ENCODE measurements around the gene RGMB. TPM values are rescaled to one million over a fixed set of nuclear protein-coding genes. Genes with fewer than 3 reads are reported as not detected.

Gene RGMB
- total RNA-seq, 1 donor: 145 TPM

- no peak for TF ChIP-seq CTCF (IDR thresholded peaks at IDR 0.05; ENCODE audit: insufficient read depth, low read length)
- DNase-seq (ENCODE audit: low read depth): peak; percentile 66
- H3K4me3 ChIP-seq (ENCODE audit: low read depth, low read length): no peak overlapping the region
These were observed 18.1 kb upstream of the RGMB start for GRCh38 chr5:98755406-98755805.

- no peak overlapping the region for H3K4me3 ChIP-seq (ENCODE audit: low read depth, low read length)
- DNase-seq (ENCODE audit: low read depth): no peak
- no peak for TF ChIP-seq CTCF (IDR thresholded peaks at IDR 0.05; ENCODE audit: insufficient read depth, low read length)
These were observed 15.5 kb upstream of the RGMB start for GRCh38 chr5:98757978-98758377.

- H3K4me3 ChIP-seq (ENCODE audit: low read depth, low read length): no peak overlapping the region
- DNase-seq (ENCODE audit: low read depth): peak; percentile 54
- no peak for TF ChIP-seq CTCF (IDR thresholded peaks at IDR 0.05; ENCODE audit: insufficient read depth, low read length)
These were observed 10.3 kb upstream of the RGMB start for GRCh38 chr5:98763001-98763630.

GRCh38 chr5:98765815-98766214, 7.6 kb upstream of the RGMB start:
- DNase-seq (ENCODE audit: low read depth): no peak
- H3K4me3 ChIP-seq (ENCODE audit: low read depth, low read length): no peak overlapping the region
- TF ChIP-seq CTCF (IDR thresholded peaks at IDR 0.05; ENCODE audit: insufficient read depth, low read length): no peak

GRCh38 chr5:98767581-98767980, 5.9 kb upstream of the RGMB start:
- DNase-seq (ENCODE audit: low read depth): no peak
- no peak overlapping the region for H3K4me3 ChIP-seq (ENCODE audit: low read depth, low read length)

GRCh38 chr5:98768160-98768959, 5.1 kb upstream of the RGMB start:
- peak; percentile 69 for DNase-seq (ENCODE audit: low read depth)
- TF ChIP-seq CTCF (IDR thresholded peaks at IDR 0.05; ENCODE audit: insufficient read depth, low read length): peak; percentile 100
- peak overlapping the region; percentile 84 for H3K4me3 ChIP-seq (ENCODE audit: low read depth, low read length)

More at GRCh38 chr5:98767581-98767980, 5.9 kb upstream of the RGMB start:
- no peak for TF ChIP-seq CTCF (IDR thresholded peaks at IDR 0.05; ENCODE audit: insufficient read depth, low read length)

Data from fibroblast of the aortic adventitia (primary cell).